Activated CD4-positive, CD25-positive, alpha-beta regulatory T cell treated with anti-CD3 and anti-CD28 coated beads, Interleukin-2, amount 50 U/mL, for 72 hours (primary cell): ENCODE data around the gene GCN1.

Experiments
- DNase-seq: peaks from one replicate; pipeline ENCODE4 v3.0.0; 2021

GCN1 gene

GRCh38 chr12:120181991-120182631 is 12.4 kb downstream of the GCN1 start:
- DNase-seq, result no peak

GRCh38 chr12:120180975-120181374 is 13.5 kb downstream of the GCN1 start:
- DNase-seq, result no peak

GRCh38 chr12:120175537-120175936 is 19.0 kb downstream of the GCN1 start:
- no peak for DNase-seq

- no peak for DNase-seq
These were observed 19.5 kb downstream of the GCN1 start for GRCh38 chr12:120175062-120175461.

GRCh38 chr12:120172053-120172452 is 22.5 kb downstream of the GCN1 start:
- no peak for DNase-seq

GRCh38 chr12:120170631-120171030 is 23.9 kb downstream of the GCN1 start:
- no peak for DNase-seq

- no peak for DNase-seq
These were observed 24.6 kb downstream of the GCN1 start for GRCh38 chr12:120169946-120170345.

GRCh38 chr12:120168337-120168736 is 26.2 kb downstream of the GCN1 start:
- no peak for DNase-seq

- no peak for DNase-seq
These were observed 26.9 kb downstream of the GCN1 start for GRCh38 chr12:120167529-120168095.

GRCh38 chr12:120164293-120164692 is 30.2 kb downstream of the GCN1 start:
- no peak for DNase-seq

GRCh38 chr12:120162763-120163162 is 31.8 kb downstream of the GCN1 start:
- no peak for DNase-seq

GRCh38 chr12:120161852-120162251 is 32.7 kb downstream of the GCN1 start:
- no peak for DNase-seq

GRCh38 chr12:120159509-120160237 is 34.8 kb downstream of the GCN1 start:
- DNase-seq, result no peak

GRCh38 chr12:120158351-120158750 is 36.2 kb downstream of the GCN1 start:
- DNase-seq, result no peak

GRCh38 chr12:120157678-120158077 is 36.8 kb downstream of the GCN1 start:
- DNase-seq, result no peak

GRCh38 chr12:120156315-120157259 is 37.9 kb downstream of the GCN1 start:
- DNase-seq, result no peak

- DNase-seq, result no peak
These were observed 39.4 kb downstream of the GCN1 start for GRCh38 chr12:120155072-120155471.

- DNase-seq, result no peak
These were observed 43.5 kb downstream of the GCN1 start for GRCh38 chr12:120150919-120151525.

GRCh38 chr12:120148011-120148410 is 46.5 kb downstream of the GCN1 start:
- DNase-seq, result no peak

GRCh38 chr12:120145164-120145563 is 49.4 kb downstream of the GCN1 start:
- no peak for DNase-seq

GRCh38 chr12:120144215-120144614 is 50.3 kb downstream of the GCN1 start:
- DNase-seq, result no peak

GRCh38 chr12:120142231-120142877 is 52.2 kb downstream of the GCN1 start:
- no peak for DNase-seq
